NCI-H1105 (cell line): ENCODE results near the gene STOX2.
A peak's percentile ranks its signal among the peaks of the same experiment; 100 is the strongest.
"Not testable (repeated sequence)": the region's sequence is repeated elsewhere in the genome, so short reads cannot be mapped to it uniquely, and the experiment has no call there.

Experiments used
- DNase-seq: peaks from one replicate; lab custom pipeline; 2025; lab: John Stamatoyannopoulos, UW

Gene STOX2

GRCh38 chr4:183935355-183936005 lies 30.4 kb downstream of the STOX2 start:
- DNase-seq, result no peak

- no peak for DNase-seq
These were observed 30.9 kb downstream of the STOX2 start for GRCh38 chr4:183936047-183936446.

GRCh38 chr4:183936574-183937345 lies 31.7 kb downstream of the STOX2 start:
- no peak for DNase-seq

GRCh38 chr4:183940864-183941263 lies 35.8 kb downstream of the STOX2 start:
- no peak for DNase-seq

GRCh38 chr4:183941964-183942363 lies 36.9 kb downstream of the STOX2 start:
- DNase-seq, result no peak

GRCh38 chr4:183945741-183946140 lies 40.6 kb downstream of the STOX2 start:
- no peak for DNase-seq

GRCh38 chr4:183950536-183950935 lies 45.4 kb downstream of the STOX2 start:
- no peak for DNase-seq

- DNase-seq, result not testable (repeated sequence)
These were observed 47.5 kb downstream of the STOX2 start for GRCh38 chr4:183952652-183953051.

GRCh38 chr4:183959319-183960045 lies 54.4 kb downstream of the STOX2 start:
- no peak for DNase-seq

GRCh38 chr4:183960046-183960420 lies 54.9 kb downstream of the STOX2 start:
- peak; percentile 76 for DNase-seq

- DNase-seq, result peak; percentile 18
These were observed 55.9 kb downstream of the STOX2 start for GRCh38 chr4:183960962-183961541.

- peak; percentile 38 for DNase-seq
These were observed 56.7 kb downstream of the STOX2 start for GRCh38 chr4:183961795-183962194.

GRCh38 chr4:183962419-183962818 lies 57.3 kb downstream of the STOX2 start:
- DNase-seq, result peak; percentile 17

- DNase-seq, result no peak
These were observed 61.3 kb downstream of the STOX2 start for GRCh38 chr4:183966371-183966770.

GRCh38 chr4:183967266-183967665 lies 62.2 kb downstream of the STOX2 start:
- no peak for DNase-seq

GRCh38 chr4:183968502-183968901 lies 63.4 kb downstream of the STOX2 start:
- DNase-seq, result no peak

- DNase-seq, result no peak
These were observed 63.8 kb downstream of the STOX2 start for GRCh38 chr4:183968931-183969330.

- DNase-seq, result no peak
These were observed 64.5 kb downstream of the STOX2 start for GRCh38 chr4:183969596-183969995.

- DNase-seq, result no peak
These were observed 66.9 kb downstream of the STOX2 start for GRCh38 chr4:183971929-183972490.

GRCh38 chr4:183977707-183978106 lies 72.6 kb downstream of the STOX2 start:
- DNase-seq, result no peak

GRCh38 chr4:183984566-183984965 lies 79.5 kb downstream of the STOX2 start:
- DNase-seq, result no peak

- no peak for DNase-seq
These were observed 80.7 kb downstream of the STOX2 start for GRCh38 chr4:183985786-183986185.
